ENCODE data around the gene LRG1. TPM values are rescaled to one million over a fixed set of nuclear protein-coding genes. Genes with fewer than 3 reads are reported as not detected.
"Not testable (repeated sequence)": the region's sequence is repeated elsewhere in the genome, so short reads cannot be mapped to it uniquely, and the experiment has no call there.

LRG1 gene
- polyA plus RNA-seq, 1 experiment, result 0.05 TPM

DNA sequence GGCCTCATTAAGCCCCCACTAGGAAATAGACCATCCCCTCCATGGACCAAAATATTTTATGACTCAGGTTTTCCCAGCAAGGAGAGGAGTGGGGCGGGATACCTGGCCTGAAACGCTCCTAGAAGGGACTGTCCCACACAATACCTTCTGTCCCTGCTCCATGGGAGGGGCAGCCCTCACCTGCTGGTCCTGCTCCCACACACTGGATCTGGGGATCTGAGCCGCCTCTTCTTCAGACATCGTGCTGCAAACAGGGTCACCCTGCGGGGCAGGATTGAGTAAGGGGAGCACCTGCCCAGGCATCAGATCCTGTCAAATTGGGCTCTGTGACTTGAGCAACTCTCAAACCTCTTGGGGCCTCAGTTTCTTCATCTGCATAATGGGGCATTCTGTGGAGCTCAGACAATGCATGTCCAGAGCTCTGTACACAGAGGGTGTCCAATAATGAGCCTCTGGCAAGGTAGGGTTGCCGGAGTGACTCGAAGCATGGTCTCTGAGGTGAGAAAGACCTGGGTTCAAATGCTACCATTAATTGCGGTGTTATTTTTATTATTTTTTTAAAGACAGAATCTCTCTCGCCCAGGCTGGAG is 5.9 kb downstream of the LRG1 start:
- no peaks in the 10 kb centered on the region; the same call in 1 of the 2 replicates for H3K9me3 ChIP-seq (ENCODE audit: control insufficient read depth, insufficient read depth, low read length)
- H3K27ac ChIP-seq (ENCODE audit: low read depth, low read length), result no peak overlapping the region
- peaks cover 27% of the 10 kb centered on the region for H3K27me3 ChIP-seq (ENCODE audit: control insufficient read depth, insufficient read depth, low read length)
- no peak overlapping the region for H3K4me3 ChIP-seq (ENCODE audit: low read depth, low read length)
- no peak for DNase-seq (ENCODE audit: low read depth, low spot score)
- CTCF ChIA-PET, result interaction anchor here (1.9 to 2.2 kb wide), 2 partner anchors 9 to 10 kb away, joined by 8 to 13 read pairs; no protein-coding TSS in a partner anchor
- TF ChIP-seq, protein P1, sequence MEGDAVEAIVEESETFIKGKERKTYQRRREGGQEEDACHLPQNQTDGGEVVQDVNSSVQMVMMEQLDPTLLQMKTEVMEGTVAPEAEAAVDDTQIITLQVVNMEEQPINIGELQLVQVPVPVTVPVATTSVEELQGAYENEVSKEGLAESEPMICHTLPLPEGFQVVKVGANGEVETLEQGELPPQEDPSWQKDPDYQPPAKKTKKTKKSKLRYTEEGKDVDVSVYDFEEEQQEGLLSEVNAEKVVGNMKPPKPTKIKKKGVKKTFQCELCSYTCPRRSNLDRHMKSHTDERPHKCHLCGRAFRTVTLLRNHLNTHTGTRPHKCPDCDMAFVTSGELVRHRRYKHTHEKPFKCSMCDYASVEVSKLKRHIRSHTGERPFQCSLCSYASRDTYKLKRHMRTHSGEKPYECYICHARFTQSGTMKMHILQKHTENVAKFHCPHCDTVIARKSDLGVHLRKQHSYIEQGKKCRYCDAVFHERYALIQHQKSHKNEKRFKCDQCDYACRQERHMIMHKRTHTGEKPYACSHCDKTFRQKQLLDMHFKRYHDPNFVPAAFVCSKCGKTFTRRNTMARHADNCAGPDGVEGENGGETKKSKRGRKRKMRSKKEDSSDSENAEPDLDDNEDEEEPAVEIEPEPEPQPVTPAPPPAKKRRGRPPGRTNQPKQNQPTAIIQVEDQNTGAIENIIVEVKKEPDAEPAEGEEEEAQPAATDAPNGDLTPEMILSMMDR (IDR thresholded peaks at IDR 0.05; ENCODE audit: low read depth, low read length), result no peak
- POLR2A ChIA-PET, result interaction anchor here (1.9 kb wide), 1 partner anchor 100 kb away, joined by 4 read pairs; no protein-coding TSS in a partner anchor

DNA sequence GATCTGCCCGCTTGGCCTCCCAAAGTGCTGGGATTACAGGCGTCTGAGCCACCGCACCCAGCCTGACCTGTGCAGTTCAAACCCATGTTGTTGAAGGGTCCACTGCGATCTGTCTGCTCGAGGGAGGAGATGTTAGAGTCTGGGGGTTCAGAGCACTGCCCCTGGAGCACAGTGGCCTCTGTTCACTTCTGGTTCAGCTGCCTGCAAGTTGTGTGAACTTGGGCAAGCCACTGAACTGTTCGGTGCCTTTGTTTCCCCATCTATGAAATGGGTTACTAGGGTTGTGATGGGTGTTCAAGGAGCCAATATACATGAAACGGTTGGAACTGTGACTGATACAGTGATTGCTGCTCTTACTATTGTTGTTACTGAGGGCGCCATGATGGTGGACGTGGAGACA is 6.5 kb downstream of the LRG1 start:
- ChIA-PET POLR2A (no interaction called here), CTCF (no interaction called here)
- peaks cover 25% of the 10 kb centered on the region for H3K27me3 ChIP-seq (ENCODE audit: control insufficient read depth, insufficient read depth, low read length)
- TF ChIP-seq, protein P1 (IDR thresholded peaks at IDR 0.05; ENCODE audit: low read depth, low read length), result no peak
- no peak for DNase-seq (ENCODE audit: low read depth, low spot score)
- H3K4me3 ChIP-seq (ENCODE audit: low read depth, low read length), result no peak overlapping the region
- H3K9me3 ChIP-seq (ENCODE audit: control insufficient read depth, insufficient read depth, low read length), result no peaks in the 10 kb centered on the region; the same call in 1 of the 2 replicates
- H3K27ac ChIP-seq (ENCODE audit: low read depth, low read length), result no peak overlapping the region

DNA sequence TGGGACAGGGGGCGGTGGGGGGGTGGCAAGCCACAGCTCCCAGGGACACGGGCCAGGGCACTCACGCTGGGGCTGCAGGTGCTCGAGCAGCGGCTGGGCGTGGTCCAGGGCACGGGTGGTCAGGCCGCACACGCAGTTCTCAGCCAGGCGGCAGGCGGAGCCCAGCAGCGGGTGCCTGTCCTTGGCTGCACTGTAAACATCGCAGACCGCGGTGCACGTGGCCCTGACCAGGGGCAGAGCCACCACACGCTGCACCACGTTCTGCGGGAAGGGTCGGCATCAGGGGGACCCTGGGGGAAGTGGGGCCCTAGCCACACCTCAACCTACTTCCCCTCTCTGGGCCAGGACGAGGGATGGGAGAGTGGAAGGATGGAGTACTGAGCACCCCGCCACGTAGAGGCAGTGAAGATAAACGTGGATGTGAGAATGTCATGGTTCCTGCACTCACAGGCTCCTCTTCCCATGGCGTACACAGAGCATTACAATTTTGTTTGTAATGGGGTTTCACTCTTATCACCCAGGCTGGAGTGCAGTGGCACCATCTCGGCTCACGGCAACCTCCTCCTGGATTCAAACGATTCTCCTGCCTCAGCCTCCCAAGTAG is 8.2 kb downstream of the LRG1 start:
- peaks cover 21% of the 10 kb centered on the region for H3K27me3 ChIP-seq (ENCODE audit: control insufficient read depth, insufficient read depth, low read length)
- POLR2A ChIA-PET, result interaction anchor here (0.7 kb wide), 1 partner anchor 16 kb away, joined by 5 read pairs; no protein-coding TSS in a partner anchor
- H3K27ac ChIP-seq (ENCODE audit: low read depth, low read length), result no peak overlapping the region
- CTCF ChIA-PET, result interaction anchor here (1.5 kb wide), 1 partner anchor 105 kb away, joined by 3 read pairs; no protein-coding TSS in a partner anchor
- no peak overlapping the region for H3K4me3 ChIP-seq (ENCODE audit: low read depth, low read length)
- H3K9me3 ChIP-seq (ENCODE audit: control insufficient read depth, insufficient read depth, low read length), result no peaks in the 10 kb centered on the region; the same call in 1 of the 2 replicates
- DNase-seq (ENCODE audit: low read depth, low spot score), result no peak
- TF ChIP-seq, protein P1 (IDR thresholded peaks at IDR 0.05; ENCODE audit: low read depth, low read length), result no peak

DNA sequence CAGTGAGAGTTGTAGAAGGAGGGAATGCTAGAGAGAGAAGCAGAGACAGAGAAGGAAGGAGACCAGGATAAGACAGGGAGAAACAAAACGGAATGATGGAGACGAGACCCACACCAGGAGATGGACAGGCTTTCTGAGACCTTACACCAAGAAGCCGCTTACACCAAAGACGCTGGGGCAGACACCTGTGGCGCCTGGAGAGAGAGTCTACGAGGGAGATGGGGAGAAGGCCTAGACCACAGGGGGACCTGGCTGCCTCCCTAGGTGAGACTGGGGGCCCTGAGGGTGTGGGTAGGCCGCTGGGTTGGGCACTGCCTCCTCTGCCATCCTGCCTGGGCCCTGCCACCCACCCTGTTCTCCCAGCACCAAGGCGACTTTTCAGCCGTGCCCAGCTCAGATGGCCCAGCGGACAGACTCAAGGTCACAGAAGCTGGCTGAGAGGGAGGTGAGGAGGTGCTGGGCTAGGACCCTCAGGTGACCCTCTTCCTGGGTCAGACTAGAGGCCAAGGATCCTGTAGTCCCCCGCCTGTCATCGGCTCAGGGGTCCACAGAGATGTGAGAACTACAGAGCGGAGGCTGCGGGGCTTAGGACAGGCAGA is 9.8 kb downstream of the LRG1 start:
- Histone ChIP-seq H3K27ac (ENCODE audit: low read depth, low read length) (no peak overlapping the region), H3K27me3 (ENCODE audit: control insufficient read depth, insufficient read depth, low read length) (peaks cover 18% of the 10 kb centered on the region), H3K4me3 (ENCODE audit: low read depth, low read length) (no peak overlapping the region), H3K9me3 (ENCODE audit: control insufficient read depth, insufficient read depth, low read length) (no peaks in the 10 kb centered on the region; the same call in 1 of the 2 replicates)
- CTCF ChIA-PET, result no interaction called here
- no peak for DNase-seq (ENCODE audit: low read depth, low spot score)
- POLR2A ChIA-PET, result interaction anchor here (0.7 kb wide), 1 partner anchor 58 kb away, joined by 4 read pairs; the partner anchor contains the start of gene HDGFL2
- TF ChIP-seq, protein P1 (IDR thresholded peaks at IDR 0.05; ENCODE audit: low read depth, low read length), result no peak

DNA sequence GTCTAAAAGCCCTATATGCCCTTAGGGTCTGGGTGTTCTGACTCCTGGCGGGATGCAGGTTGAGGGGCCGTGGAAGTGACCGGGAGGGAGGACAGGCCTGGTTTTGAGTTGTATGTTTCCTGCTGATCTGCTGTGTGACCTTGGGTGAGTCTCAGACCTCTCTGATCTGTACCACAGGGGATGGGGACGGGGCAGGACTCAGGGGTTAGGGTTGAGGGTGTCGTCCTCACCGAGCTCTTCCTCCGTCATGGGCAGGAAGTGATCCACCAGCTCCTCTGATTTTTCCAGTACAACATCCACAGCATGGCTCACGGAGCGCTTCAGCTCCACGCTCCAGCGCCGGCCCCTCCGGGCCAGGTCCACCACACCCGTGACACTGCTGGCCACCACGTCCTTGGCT is 11.0 kb downstream of the LRG1 start:
- no peak overlapping the region for H3K4me3 ChIP-seq (ENCODE audit: low read depth, low read length)
- TF ChIP-seq, protein P1 (IDR thresholded peaks at IDR 0.05; ENCODE audit: low read depth, low read length), result no peak
- no peaks in the 10 kb centered on the region; the same call in 1 of the 2 replicates for H3K9me3 ChIP-seq (ENCODE audit: control insufficient read depth, insufficient read depth, low read length)
- no peak for DNase-seq (ENCODE audit: low read depth, low spot score)
- ChIA-PET POLR2A (no interaction called here), CTCF (no interaction called here)
- H3K27me3 ChIP-seq (ENCODE audit: control insufficient read depth, insufficient read depth, low read length), result peaks cover 11% of the 10 kb centered on the region
- H3K27ac ChIP-seq (ENCODE audit: low read depth, low read length), result no peak overlapping the region

DNA sequence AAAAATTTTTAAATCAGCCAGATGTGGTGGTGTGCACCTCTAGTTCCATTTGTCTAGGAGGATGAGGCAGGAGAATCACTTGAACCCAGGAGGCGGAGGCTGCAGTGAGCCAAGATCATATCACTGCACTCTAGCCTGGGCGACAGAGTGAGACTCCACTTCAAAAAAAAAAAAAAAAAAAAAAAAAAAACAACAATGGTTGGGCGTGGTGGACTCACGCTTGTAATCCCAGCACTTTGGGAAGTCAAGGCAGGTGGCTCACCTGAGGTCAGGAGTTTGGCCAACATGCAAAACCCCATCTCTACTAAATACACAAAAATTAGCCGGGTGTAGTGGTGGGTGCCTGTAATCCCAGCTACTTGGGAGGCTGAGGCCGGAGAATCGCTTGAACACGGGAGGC is 12.5 kb downstream of the LRG1 start:
- POLR2A ChIA-PET; CTCF ChIA-PET; H3K4me3 ChIP-seq (ENCODE audit: low read depth, low read length): not testable (repeated sequence)

More for the DNA sequence above, 12.5 kb downstream of the LRG1 start:
- H3K9me3 ChIP-seq (ENCODE audit: control insufficient read depth, insufficient read depth, low read length); H3K27ac ChIP-seq (ENCODE audit: low read depth, low read length); DNase-seq (ENCODE audit: low read depth, low spot score); H3K27me3 ChIP-seq (ENCODE audit: control insufficient read depth, insufficient read depth, low read length): not testable (repeated sequence)
